T-helper 1 cell (primary cell): ENCODE data around the gene PRKACG.
A peak's percentile ranks its signal among the peaks of the same experiment; 100 is the strongest.
"Not testable (repeated sequence)": the region's sequence is repeated elsewhere in the genome, so short reads cannot be mapped to it uniquely, and the experiment has no call there.

Experiments used
- DNase-seq, 5 donors: peaks; one replicate each; pipeline ENCODE4 v3.0.0-alpha.2; 2012 to 2020
- total RNA-seq, 4 donors: gene quantifications; one replicate each; lab custom pipeline; 2026; lab: John Stamatoyannopoulos, UW

PRKACG gene
- total RNA-seq: 0 reads per million in 4 donors

DNA sequence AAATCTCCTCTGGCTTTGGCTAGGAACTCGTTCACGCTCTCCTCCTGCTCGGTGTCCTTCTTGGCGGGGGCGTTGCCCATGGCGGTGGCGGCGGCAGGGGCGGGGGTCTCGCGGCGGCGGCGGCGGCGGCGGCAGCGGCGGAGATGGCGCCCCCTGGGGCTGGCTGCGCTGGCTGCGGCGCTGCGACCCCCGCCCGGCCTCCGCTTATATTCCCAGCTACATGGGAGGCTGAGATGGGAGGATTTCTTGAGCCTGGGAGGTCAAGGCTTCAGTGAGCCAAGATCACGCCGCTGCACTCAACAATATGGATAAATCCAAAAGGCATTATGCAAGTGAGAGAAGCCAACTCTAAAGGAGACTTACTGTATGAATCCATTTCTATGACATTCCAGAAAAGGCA, at the start of gene PRKACG:
Gene PRKACG (minus strand): TSS at position 101 of the 400 bp plus-strand sequence. CDS start 21 bp downstream, at position 80.
- no peak for DNase-seq

GRCh38 chr9:69062195-69062594, 48.3 kb upstream of the PRKACG start:
- DNase-seq: no peak

GRCh38 chr9:69060766-69061165, 46.9 kb upstream of the PRKACG start:
- DNase-seq: no peak

DNA sequence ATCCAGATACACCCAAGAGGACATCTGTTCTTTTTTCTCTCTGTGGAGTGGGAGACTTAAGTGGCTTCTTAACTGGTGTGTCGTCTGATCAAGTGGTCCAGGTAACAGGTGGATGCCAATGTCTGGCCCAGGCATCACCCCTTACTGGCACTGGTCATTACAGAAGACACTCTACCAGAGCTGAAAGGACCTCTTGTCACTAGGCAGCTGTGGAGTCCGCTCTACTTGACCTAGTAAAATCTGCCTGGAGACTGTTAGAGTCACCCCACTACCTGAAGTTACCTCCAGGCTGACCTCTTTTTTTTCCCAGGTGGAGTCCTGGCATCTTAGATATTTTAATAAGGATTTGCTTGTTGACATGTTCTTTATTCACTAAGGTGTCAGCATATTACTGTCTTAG, 44.2 kb upstream of the PRKACG start:
- no peak for DNase-seq

- no peak for DNase-seq
Measured at GRCh38 chr9:69056191-69056815, 42.4 kb upstream of the PRKACG start.

GRCh38 chr9:69054989-69055388, 41.1 kb upstream of the PRKACG start:
- DNase-seq: no peak

GRCh38 chr9:69050936-69051335, 37.0 kb upstream of the PRKACG start:
- not testable (repeated sequence) for DNase-seq

GRCh38 chr9:69049094-69049493, 35.2 kb upstream of the PRKACG start:
- no peak for DNase-seq

DNA sequence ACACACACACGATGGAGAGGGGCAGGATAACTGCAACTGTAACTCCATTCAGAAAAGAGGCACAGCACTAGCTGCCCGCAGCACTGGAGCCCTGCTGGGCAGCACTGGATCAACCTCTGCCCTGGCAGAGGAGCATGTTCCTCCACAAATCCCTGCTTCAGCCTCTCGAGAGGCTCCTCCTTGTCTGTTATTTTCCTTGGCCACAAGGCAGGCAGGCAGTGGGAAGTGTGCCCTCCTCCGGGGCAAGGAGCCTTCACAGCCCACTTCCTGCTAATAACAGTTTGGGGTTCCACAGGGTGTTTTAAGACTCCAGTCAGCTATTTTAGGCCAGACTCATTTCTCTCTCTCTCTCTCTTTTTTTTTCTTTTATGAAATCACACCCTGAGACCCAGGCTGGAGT, 33.5 kb upstream of the PRKACG start:
- DNase-seq: no peak

GRCh38 chr9:69046723-69047122, 32.8 kb upstream of the PRKACG start:
- DNase-seq: no peak

- no peak for DNase-seq
Measured at GRCh38 chr9:69045821-69046220, 31.9 kb upstream of the PRKACG start.

- DNase-seq: peak in 1 of 5 donors; percentile 37
Measured at GRCh38 chr9:69044240-69045219, 30.6 kb upstream of the PRKACG start.

- no peak for DNase-seq
Measured at GRCh38 chr9:69040646-69041045, 26.7 kb upstream of the PRKACG start.

- DNase-seq: no peak
Measured at GRCh38 chr9:69036799-69037198, 22.9 kb upstream of the PRKACG start.

DNA sequence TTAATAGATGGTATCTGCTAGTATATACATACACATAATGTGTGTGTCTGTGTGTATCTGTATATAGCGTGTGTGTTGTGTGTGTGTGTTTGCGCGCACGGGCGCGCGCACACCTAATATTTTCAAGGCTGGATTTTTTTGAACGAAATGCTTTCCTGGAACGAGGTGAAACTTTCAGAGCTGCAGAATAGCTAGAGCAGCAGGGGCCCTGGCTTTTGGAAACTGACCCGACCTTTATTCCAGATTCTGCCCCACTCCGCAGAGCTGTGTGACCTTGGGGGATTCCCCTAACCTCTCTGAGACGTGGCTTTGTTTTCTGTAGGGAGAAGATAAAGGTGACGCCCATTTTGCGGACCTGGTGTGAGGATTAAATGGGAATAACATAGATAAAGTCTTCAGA, 22.4 kb upstream of the PRKACG start:
- DNase-seq: peak in 1 of 5 donors; percentile 21

DNA sequence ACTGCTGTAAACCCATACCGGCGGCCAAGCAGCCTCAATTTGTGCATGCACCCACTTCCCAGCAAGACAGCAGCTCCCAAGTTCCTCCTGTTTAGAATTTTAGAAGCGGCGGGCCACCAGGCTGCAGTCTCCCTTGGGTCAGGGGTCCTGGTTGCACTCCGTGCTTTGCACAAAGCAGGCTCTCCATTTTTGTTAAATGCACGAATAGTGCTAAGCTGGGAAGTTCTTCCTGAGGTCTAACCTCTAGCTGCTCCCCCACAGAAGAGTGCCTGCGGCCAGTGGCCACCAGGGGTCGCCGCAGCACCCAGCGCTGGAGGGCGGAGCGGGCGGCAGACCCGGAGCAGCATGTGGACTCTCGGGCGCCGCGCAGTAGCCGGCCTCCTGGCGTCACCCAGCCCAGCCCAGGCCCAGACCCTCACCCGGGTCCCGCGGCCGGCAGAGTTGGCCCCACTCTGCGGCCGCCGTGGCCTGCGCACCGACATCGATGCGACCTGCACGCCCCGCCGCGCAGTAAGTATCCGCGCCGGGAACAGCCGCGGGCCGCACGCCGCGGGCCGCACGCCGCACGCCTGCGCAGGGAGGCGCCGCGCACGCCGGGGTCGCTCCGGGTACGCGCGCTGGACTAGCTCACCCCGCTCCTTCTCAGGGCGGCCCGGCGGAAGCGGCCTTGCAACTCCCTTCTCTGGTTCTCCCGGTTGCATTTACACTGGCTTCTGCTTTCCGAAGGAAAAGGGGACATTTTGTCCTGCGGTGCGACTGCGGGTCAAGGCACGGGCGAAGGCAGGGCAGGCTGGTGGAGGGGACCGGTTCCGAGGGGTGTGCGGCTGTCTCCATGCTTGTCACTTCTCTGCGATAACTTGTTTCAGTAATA, 21.8 kb upstream of the PRKACG start, which contains the start of gene FXN:
Gene FXN (plus strand): TSS at position 315 of the 871 bp plus-strand sequence. CDS start 31 bp downstream, at position 346.
- DNase-seq: peak; percentile 53 to 85 (median 68)

- no peak for DNase-seq
Measured at GRCh38 chr9:69034071-69034470, 20.2 kb upstream of the PRKACG start.

DNA sequence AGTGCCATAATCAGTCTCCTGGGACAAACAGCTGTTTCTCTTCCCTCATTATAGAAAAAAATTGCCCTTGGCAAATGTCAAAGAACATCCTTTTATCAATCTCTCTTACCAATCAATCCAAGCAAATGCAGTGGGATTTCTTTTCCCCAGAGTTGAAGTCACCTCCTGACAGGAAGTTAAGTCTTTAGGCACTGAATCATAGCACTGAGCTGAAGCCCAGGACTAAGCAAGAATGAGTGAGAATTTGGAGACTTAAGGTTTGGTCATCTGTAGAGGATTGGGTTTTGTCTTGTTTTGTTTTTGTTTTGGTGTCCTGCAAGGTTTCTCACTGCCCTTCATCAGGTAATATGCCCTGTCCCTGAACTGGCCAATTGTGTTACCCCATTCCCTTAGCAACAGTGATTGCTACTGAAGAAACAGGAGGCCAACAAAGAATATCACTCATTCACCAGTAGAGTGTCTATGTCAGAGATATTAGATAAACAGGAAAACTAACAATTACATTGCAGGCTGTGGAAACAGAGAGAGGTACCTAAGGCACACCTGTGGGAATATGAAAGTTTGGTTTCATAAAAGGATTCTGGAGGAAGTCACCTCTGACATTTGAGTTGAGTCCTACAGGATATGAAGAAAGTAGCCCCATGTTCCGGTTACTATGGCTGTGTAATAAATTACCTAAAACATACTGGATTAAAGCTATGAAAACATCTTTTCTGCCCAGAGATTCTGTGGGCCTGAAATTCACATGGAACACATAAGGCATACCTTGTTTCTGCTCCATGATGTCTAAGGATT, 17.1 kb upstream of the PRKACG start:
- DNase-seq: no peak

DNA sequence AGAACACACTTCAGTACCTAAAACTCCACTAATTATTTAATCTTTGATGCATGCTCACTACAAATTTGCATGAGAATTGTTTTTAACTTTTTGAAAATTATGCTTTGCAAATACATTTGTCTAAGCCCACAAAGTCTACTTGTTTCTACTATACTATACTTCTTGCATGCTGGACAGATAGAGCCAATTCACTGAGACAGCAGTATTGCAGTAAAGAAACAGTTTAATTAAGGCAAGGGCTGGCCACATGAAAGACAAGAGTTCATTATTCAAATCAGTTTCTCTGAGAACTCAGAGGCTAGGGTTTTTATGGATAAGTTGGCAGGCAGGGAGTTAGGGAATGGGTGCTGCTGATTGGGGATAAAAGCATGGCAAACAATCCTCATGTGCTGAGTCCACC, 15.6 kb upstream of the PRKACG start:
- DNase-seq: no peak

DNA sequence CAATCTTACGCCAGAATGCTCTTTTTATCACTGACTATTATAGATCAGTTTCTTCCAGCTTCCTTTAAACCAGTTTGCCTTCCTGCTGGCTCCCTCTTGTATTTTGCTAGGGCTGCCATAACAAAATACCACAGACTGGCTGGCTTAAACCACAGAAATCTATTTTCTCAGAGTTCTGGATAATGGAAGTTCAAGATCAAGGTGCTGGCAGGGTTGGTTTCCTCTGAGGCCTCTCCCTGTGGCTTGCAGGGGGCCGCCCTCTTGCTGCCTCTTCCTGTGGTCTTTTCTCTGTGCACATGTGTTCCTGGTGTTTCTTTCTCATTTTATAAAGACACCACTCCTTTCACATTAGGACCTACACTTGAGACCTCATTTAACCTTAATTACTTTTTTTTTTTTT, 14.8 kb upstream of the PRKACG start:
- peak in 3 of 5 donors; percentile 22 to 66 (median 25) for DNase-seq

DNA sequence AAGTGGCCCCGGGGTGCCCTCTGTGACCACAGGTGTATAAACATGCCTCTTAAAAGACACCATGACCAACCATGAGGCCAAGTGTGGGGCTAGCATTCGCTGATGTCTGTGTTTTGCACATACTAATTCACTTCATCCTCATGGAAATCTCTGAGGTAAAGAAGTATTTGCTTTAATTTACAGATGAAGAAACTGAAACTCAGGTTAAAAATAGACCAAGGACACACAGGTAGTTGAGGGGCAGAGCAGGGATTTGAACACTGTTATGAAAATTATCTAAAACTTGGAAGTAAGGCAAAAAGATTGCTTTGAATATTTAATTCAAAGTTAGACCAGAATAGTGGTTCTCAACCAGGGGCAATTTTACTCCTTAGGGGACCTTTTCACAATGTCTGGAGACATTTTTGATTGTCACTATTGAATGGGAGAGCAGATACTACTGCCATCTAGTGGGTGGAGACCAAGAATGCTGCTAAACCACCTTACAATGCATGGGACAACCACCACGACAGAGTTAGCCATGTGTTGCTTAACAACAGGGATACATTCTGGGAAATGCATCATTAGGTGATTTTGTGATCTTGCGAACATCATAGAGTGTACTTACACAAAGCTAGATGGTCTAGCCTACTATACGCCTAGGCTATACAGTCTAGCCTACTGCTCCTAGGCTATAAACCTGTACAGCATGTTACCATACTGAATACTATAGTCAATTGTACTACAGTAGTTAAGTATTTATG, 13.6 kb upstream of the PRKACG start:
- peak in 4 of 5 donors; percentile 8 to 68 (median 24) for DNase-seq
